Cardiac fibroblast (primary cell): ENCODE data around the gene C2.
A peak's percentile ranks its signal among the peaks of the same experiment; 100 is the strongest.

Experiments used
- DNase-seq, 2 donors: peaks; one replicate each; pipeline versions ENCODE4 v3.0.0 to v3.0.0-alpha.2; 2010; ENCODE audit warnings: low read depth in 2 of 2
- H3K4me3 ChIP-seq, 2 donors: replicated peaks in 1 of 2; 1 replicate in 1 of 2; 2 replicates in 1 of 2; pipeline ENCODE4 v1.5.1; 2011; ENCODE audit warnings: low read depth in 2 of 2, low read length in 2 of 2, mild to moderate bottlenecking in 2 of 2, moderate library complexity in 1 of 2
- CTCF ChIP-seq: IDR thresholded peaks from one replicate; pipeline ENCODE4 v1.5.1; 2011; ENCODE audit warnings: low read depth, mild to moderate bottlenecking, low read length, inconsistent platforms

Gene C2

GRCh38 chr6:31898383-31899011 is 29.0 kb upstream of the C2 start:
- peak overlapping the region; percentile 69 to 96 for H3K4me3 ChIP-seq
- TF ChIP-seq CTCF = no peak
- peak; percentile 52 to 56 for DNase-seq

- no peak for DNase-seq
- no peak for TF ChIP-seq CTCF
- no peak overlapping the region for H3K4me3 ChIP-seq
Observed at GRCh38 chr6:31899215-31899614, 28.3 kb upstream of the C2 start.

DNA sequence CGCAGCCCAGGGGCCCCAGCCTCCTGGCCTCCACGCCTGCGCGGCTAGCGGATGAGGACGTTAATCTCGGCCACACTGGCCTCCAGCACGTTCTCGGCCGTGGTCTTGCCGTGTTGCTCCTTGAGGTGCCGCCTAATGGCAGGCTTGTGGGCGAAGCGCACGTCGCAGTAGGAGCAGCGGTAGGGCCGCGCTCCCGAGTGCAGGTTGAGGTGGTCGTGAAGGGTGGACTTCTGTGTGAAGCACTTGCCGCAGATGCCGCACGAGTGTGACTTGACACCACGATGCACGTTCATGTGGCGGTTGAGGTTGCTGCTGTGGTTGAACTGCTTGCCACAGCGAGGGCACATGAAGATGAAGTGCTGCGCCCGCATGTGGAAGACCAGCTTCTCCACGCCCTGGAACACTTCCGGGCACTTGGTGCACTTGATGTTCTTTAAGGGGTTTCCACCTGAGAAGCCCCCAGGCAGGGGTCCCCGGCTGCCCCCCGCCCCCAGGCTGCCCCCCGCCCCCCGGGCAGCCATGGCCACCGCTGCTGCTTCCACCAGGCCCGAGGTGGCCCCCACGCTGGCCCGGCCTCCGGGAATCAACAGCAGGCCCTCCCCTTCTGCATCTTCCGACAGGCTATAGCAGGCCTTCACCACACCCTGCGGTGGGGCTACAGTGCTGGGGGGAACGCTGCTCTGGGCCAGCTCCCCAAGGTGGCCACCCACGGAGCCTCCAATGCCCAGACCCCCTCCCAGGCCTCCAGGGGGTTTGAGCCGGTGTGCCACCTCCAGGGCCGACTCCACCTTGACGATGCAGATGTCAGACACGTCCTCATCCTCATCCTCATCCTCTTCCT is 27.4 kb upstream of the C2 start:
- no peak for TF ChIP-seq CTCF
- no peak overlapping the region for H3K4me3 ChIP-seq
- DNase-seq = no peak

DNA sequence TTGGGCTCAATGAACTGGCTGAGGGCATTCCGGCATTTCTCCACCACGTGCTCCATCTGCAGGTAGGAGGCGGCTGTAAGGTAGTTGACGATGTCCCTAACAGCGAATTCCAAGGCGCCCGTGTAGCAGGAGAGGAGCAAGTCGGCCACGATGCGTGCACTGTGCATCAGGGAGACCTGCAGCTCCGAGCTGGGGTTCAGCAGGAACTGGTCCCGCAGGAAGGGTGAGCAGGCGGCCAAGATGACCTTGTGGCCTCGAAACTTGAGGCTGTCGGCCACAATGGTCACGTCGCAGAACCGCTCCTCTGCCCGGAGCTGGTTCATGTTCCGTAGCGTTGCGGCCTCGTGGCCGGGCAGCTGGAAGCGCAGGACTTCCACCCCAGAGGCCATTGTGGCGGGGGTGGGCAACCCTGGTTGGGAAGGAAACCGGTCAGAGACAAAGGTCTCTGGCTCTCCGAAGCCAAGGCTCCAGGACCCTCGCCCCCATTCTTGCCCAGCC is 26.6 kb upstream of the C2 start:
- no peak for TF ChIP-seq CTCF
- DNase-seq = no peak
- peak overlapping the region; percentile 59 to 61 for H3K4me3 ChIP-seq

DNA sequence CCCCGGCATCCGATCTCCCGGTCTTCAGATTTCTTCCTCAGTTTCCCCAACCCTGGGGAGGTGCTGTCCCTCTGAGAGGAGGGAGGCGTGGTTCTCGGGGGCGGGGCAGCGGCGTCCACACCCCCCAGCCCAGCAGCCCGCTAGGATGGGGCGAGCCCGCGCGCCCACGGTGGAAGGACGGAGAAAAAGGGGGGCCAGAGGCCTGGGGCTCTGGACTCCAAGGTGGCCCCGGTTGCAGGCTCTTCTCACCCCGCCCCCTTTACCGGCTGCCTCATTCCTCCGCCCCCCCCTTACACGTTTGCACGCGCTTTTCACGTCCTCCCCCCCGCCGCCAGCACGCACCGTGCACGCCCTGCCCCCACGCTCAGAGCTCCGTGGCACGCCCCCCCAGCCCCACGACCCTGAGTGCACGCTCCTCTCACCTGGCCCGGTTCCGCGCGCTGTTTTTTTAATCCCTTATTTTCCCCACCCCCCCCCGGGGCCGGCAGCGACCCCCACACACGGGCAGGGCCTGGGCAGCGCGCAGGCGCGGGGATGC is 26.0 kb upstream of the C2 start:
- DNase-seq = peak; percentile 45 to 59
- TF ChIP-seq CTCF = no peak
- H3K4me3 ChIP-seq = peak overlapping the region; percentile 59 to 61

DNA sequence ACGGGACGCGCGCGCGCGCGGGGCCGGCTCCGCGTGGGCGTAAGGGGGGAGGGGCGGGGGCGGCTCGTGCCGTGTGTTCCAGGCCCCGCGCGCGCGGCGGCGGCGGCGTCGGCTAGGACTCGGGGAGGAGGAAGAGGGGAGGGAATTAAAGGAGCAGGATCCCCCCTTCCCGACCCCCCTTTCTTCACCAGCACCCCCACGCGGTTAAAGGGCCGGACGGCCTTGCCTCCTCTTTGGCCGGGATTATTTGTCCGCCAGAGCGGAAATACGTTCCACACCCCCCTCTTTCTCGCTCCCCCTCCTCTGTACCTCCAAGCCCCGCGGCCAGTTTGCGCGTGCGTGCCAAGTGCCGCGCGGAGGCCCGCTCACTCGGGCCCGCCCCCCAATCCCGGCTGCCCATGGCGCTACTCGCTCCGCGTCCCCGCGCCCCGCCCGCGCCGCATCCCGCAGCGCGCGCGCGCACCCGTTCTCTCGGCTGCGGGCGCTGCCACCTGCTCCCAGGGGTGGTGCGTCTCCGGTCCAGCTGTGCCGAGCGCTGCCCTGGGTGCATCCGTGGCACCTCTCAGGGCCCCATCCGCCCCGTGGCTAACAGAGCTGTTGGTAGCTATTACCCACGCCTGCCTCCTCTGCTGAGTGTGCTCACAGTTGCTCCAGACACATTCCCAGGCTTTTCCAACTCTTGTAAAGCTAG is 25.4 kb upstream of the C2 start, which contains the start of gene ZBTB12:
ZBTB12 (minus strand) TSS at position 134 of the 691 bp plus-strand sequence. CDS start 781 bp downstream, outside the sequence.
- H3K4me3 ChIP-seq = peak within 1 kb of the TSS; percentile 59 to 61
- DNase-seq = peak; percentile 94 to 97
- TF ChIP-seq CTCF = no peak
